Neural progenitor cell (in vitro differentiated cells): Measurements from ENCODE around the gene NCK2.

ENCODE experiments used
- CTCF ChIP-seq: fragments of 200-600 bp; sonication (generic); IDR thresholded peaks from 2 replicates; pipeline ENCODE4 v1.5.1; 2017; ENCODE audit warnings: antibody characterized with exemption, mild to moderate bottlenecking
- EZH2 ChIP-seq: fragments of 200-600 bp; sonication (generic); IDR thresholded peaks from 2 replicates; pipeline ENCODE4 v1.6.1; 2017; ENCODE audit warnings: antibody characterized with exemption, mild to moderate bottlenecking, moderate library complexity
- EZH2phosphoT487 ChIP-seq: fragments of 200-600 bp; sonication (generic); IDR thresholded peaks from 2 replicates; pipeline ENCODE4 v1.6.1; 2017; ENCODE audit warnings: antibody characterized with exemption

GRCh38 chr2:105753380-105753779 lies 8.7 kb downstream of the NCK2 start:
- TF ChIP-seq CTCF (no peak), EZH2 (no peak), EZH2phosphoT487 (no peak)
